HCT116 (cell line): ENCODE data around the gene AMZ2. TPM values are rescaled to one million over a fixed set of nuclear protein-coding genes. Genes with fewer than 3 reads are reported as not detected.

ENCODE experiments used
- ATAC-seq: fragments of 200-7000 bp; cut with Tn5 transposase; 2 replicates; pipeline ENCODE4 v1.9.1; 2020; ENCODE audit warnings: mild to moderate bottlenecking, moderate library complexity
- BruUV-seq: library from RNA; stranded (reverse); fragments of 400-500 nt; replicated peaks from 2 replicates; lab custom pipeline; 2021; lab: Mats Ljungman, UMichigan
- CTCF ChIA-PET: fragments of 300-600 bp; sonication (Branson Sonifier 250); formaldehyde crosslinking; loops from one replicate; lab custom pipeline; 2021; ENCODE audit warnings: antibody characterized with exemption; lab: Charles Lee
- POLR2A ChIA-PET: fragments of 300-600, 350-600 bp; sonication (Branson Sonifier 250); formaldehyde crosslinking; loops from one replicate; lab custom pipeline; 2021; ENCODE audit warnings: antibody characterized with exemption; lab: Charles Lee
- RAD21 ChIA-PET, 2 experiments: fragments of 300-600 bp; sonication (Branson Sonifier 250); formaldehyde crosslinking; loops; one replicate each; lab custom pipeline; 2023; ENCODE audit warnings: low total read pairs in 2 of 2; ENCODE audit not compliant: uncharacterized antibody in 2 of 2, unreplicated experiment in 2 of 2, low non-redundant PET in 1 of 2; lab: Charles Lee
- DNase-seq: peaks from one replicate; pipeline ENCODE4 v3.0.0-alpha.2; 2010; ENCODE audit warnings: low read depth, low spot score
- H2AFZ ChIP-seq: fragments of 200-600 bp; shearing (Covaris generic), sonication (generic); 2 replicates; pipeline ENCODE4 v1.6.1; 2017; ENCODE audit warnings: low read depth, mixed run types, mixed read lengths, antibody characterized with exemption, low read length; ENCODE audit not compliant: poor library complexity, severe bottlenecking
- H3K27ac ChIP-seq: 2 replicates; pipeline ENCODE4 v1.5.1; 2012; ENCODE audit warnings: low read depth, low read length
- H3K27me3 ChIP-seq: fragments of 200-600 bp; sonication (generic); 2 replicates; pipeline ENCODE4 v1.6.1; 2016; ENCODE audit warnings: mixed run types, low read length, mixed read lengths; ENCODE audit not compliant: insufficient read depth
- H3K36me3 ChIP-seq, 2 experiments: fragments of 200-500 bp in 1 of 2; fragments of 200-600 bp in 1 of 2; sonication (Bioruptor generic) in 1 of 2; sonication (generic) in 1 of 2; 2 replicates each; pipeline versions ENCODE4 v1.5.1 to v1.6.1; 2014 to 2016; ENCODE audit warnings: low read length in 2 of 2, inconsistent platforms in 1 of 2, mixed read lengths in 1 of 2, mixed run types in 1 of 2; ENCODE audit not compliant: insufficient read depth in 2 of 2, control insufficient read depth in 1 of 2
- H3K4me1 ChIP-seq, 2 experiments: fragments of 200-600 bp in 1 of 2; sonication (generic) in 1 of 2; 2 replicates each; pipeline versions ENCODE4 v1.5.1 to v1.6.1; 2012 to 2017; ENCODE audit warnings: low read length in 2 of 2, inconsistent platforms in 1 of 2, mild to moderate bottlenecking in 1 of 2, mixed read lengths in 1 of 2, mixed run types in 1 of 2, moderate library complexity in 1 of 2; ENCODE audit not compliant: insufficient read depth in 2 of 2, control insufficient read depth in 1 of 2
- H3K4me2 ChIP-seq: fragments of 200-600 bp; sonication (generic); 2 replicates; pipeline ENCODE4 v1.6.1; 2017; ENCODE audit warnings: mixed run types, low read length, mixed read lengths
- H3K4me3 ChIP-seq, 2 experiments: fragments of 200-600 bp in 1 of 2; sonication (generic) in 1 of 2; replicated peaks in 1 of 2; 2 replicates each; pipeline ENCODE4 v1.5.1; 2011 to 2016; ENCODE audit warnings: low read length in 2 of 2, control low read depth in 1 of 2, low read depth in 1 of 2, mild to moderate bottlenecking in 1 of 2, mixed read lengths in 1 of 2, mixed run types in 1 of 2
- H3K79me2 ChIP-seq: fragments of 200-600 bp; sonication (generic); 2 replicates; pipeline ENCODE4 v1.6.1; 2017; ENCODE audit warnings: mild to moderate bottlenecking, mixed run types, low read length, moderate library complexity, mixed read lengths; ENCODE audit not compliant: insufficient read depth
- H3K9ac ChIP-seq: fragments of 200-600 bp; sonication (generic); 2 replicates; pipeline ENCODE4 v1.6.1; 2016; ENCODE audit warnings: low read length, mixed read lengths
- H3K9me2 ChIP-seq: fragments of 200-600 bp; sonication (generic), shearing (Covaris generic); 2 replicates; pipeline ENCODE4 v1.6.1; 2017; ENCODE audit warnings: mixed run types, mild to moderate bottlenecking, moderate library complexity; ENCODE audit not compliant: insufficient read depth
- H3K9me3 ChIP-seq, 2 experiments: fragments of 200-500 bp in 1 of 2; fragments of 200-600 bp in 1 of 2; sonication (Bioruptor generic) in 1 of 2; sonication (generic) in 1 of 2; 2 replicates each; pipeline ENCODE4 v1.6.1; 2014 to 2017; ENCODE audit warnings: low read length in 2 of 2, mixed read lengths in 2 of 2, inconsistent platforms in 1 of 2, low read depth in 1 of 2, mild to moderate bottlenecking in 1 of 2, mixed run types in 1 of 2, moderate library complexity in 1 of 2; ENCODE audit not compliant: control insufficient read depth in 1 of 2, insufficient read depth in 1 of 2
- H4K20me1 ChIP-seq: fragments of 200-600 bp; sonication (generic), shearing (Covaris generic); 2 replicates; pipeline ENCODE4 v1.6.1; 2017; ENCODE audit warnings: mixed run types, mild to moderate bottlenecking, moderate library complexity; ENCODE audit not compliant: insufficient read depth
- ATF3 ChIP-seq: IDR thresholded peaks from 2 replicates; pipeline ENCODE4 v1.6.1; 2012
- CBX3 ChIP-seq: IDR thresholded peaks from 2 replicates; pipeline ENCODE4 v1.6.1; 2012; ENCODE audit warnings: low read depth
- ELF1 ChIP-seq: IDR thresholded peaks from 2 replicates; pipeline ENCODE4 v1.6.1; 2012; ENCODE audit warnings: low read depth, borderline replicate concordance
- EZH2 ChIP-seq: fragments of 200-600 bp; sonication (generic); IDR thresholded peaks from 2 replicates; pipeline ENCODE4 v1.6.1; 2017; ENCODE audit warnings: antibody characterized with exemption, mixed run types
- EZH2phosphoT487 ChIP-seq: fragments of 200-600 bp; IDR thresholded peaks from 2 replicates; pipeline ENCODE4 v1.6.1; 2018; ENCODE audit warnings: antibody characterized with exemption, borderline replicate concordance
- FOSL1 ChIP-seq: IDR thresholded peaks from 2 replicates; pipeline ENCODE4 v1.6.1; 2012; ENCODE audit warnings: low read depth
- JUND ChIP-seq: IDR thresholded peaks from 2 replicates; pipeline ENCODE4 v1.6.1; 2012
- POLR2A ChIP-seq: IDR thresholded peaks from 2 replicates; pipeline ENCODE4 v1.7.0; 2011; ENCODE audit warnings: borderline replicate concordance; ENCODE audit not compliant: insufficient read depth, insufficient read length; ENCODE audit errors: extremely low read depth
- POLR2AphosphoS5 ChIP-seq: IDR thresholded peaks from 2 replicates; pipeline ENCODE4 v1.6.1; 2011; ENCODE audit warnings: mild to moderate bottlenecking, low read depth, low read length, moderate library complexity
- RAD21 ChIP-seq: IDR thresholded peaks from 2 replicates; pipeline ENCODE4 v1.6.1; 2012; ENCODE audit warnings: low read depth, mild to moderate bottlenecking
- SIN3A ChIP-seq: IDR thresholded peaks from 2 replicates; pipeline ENCODE4 v1.6.1; 2012; ENCODE audit warnings: low read depth
- SP1 ChIP-seq: IDR thresholded peaks from 2 replicates; pipeline ENCODE4 v1.6.1; 2012; ENCODE audit warnings: low read depth
- SRF ChIP-seq: IDR thresholded peaks from 2 replicates; pipeline ENCODE4 v1.6.1; 2012; ENCODE audit warnings: low read depth
- TCF7L2 ChIP-seq: IDR thresholded peaks from 2 replicates; pipeline ENCODE4 v1.7.0; 2011; ENCODE audit warnings: borderline replicate concordance, inconsistent platforms; ENCODE audit not compliant: insufficient read depth, insufficient read length; ENCODE audit errors: extremely low read depth
- YY1 ChIP-seq: IDR thresholded peaks from 2 replicates; pipeline ENCODE4 v1.6.1; 2011; ENCODE audit warnings: low read length, low read depth, moderate library complexity, mild to moderate bottlenecking; ENCODE audit not compliant: insufficient replicate concordance; ENCODE audit errors: extremely low read depth
- ZBTB33 ChIP-seq: IDR thresholded peaks from 2 replicates; pipeline ENCODE4 v1.6.1; 2011; ENCODE audit warnings: mild to moderate bottlenecking, low read length, moderate library complexity; ENCODE audit not compliant: insufficient replicate concordance; ENCODE audit errors: extremely low read depth
- intact Hi-C: fragments of 100-400 bp; cut with micrococcal nuclease; formaldehyde crosslinking; loops from 2 replicates; pipeline ENCODE4 v1.10.0; 2022
- total RNA-seq: library from RNA; stranded (reverse); gene quantifications from one replicate; pipeline ENCODE4 v1.2.1, GENCODE V29; 2021; ENCODE audit not compliant: unreplicated experiment
- TF ChIP-seq, protein P1 (sequence below), 3 experiments: fragments of 200-600 bp in 1 of 3; sonication (generic) in 1 of 3; IDR thresholded peaks in 2 of 3; conservative IDR thresholded peaks in 1 of 3; 2 replicates each; pipeline ENCODE4 v1.5.1; 2012 to 2017; ENCODE audit warnings: low read depth in 2 of 3, low read length in 2 of 3, antibody characterized with exemption in 1 of 3, borderline replicate concordance in 1 of 3, control low read depth in 1 of 3, mild to moderate bottlenecking in 1 of 3, mixed read lengths in 1 of 3, mixed run types in 1 of 3, moderate library complexity in 1 of 3; ENCODE audit not compliant: insufficient read depth in 1 of 3
- TF ChIP-seq, protein P2 (sequence below): IDR thresholded peaks from 2 replicates; pipeline ENCODE4 v1.6.1; 2012; ENCODE audit warnings: low read depth

AMZ2 gene
- total RNA-seq, 1 experiment from 2014 or later, result 131 TPM

DNA sequence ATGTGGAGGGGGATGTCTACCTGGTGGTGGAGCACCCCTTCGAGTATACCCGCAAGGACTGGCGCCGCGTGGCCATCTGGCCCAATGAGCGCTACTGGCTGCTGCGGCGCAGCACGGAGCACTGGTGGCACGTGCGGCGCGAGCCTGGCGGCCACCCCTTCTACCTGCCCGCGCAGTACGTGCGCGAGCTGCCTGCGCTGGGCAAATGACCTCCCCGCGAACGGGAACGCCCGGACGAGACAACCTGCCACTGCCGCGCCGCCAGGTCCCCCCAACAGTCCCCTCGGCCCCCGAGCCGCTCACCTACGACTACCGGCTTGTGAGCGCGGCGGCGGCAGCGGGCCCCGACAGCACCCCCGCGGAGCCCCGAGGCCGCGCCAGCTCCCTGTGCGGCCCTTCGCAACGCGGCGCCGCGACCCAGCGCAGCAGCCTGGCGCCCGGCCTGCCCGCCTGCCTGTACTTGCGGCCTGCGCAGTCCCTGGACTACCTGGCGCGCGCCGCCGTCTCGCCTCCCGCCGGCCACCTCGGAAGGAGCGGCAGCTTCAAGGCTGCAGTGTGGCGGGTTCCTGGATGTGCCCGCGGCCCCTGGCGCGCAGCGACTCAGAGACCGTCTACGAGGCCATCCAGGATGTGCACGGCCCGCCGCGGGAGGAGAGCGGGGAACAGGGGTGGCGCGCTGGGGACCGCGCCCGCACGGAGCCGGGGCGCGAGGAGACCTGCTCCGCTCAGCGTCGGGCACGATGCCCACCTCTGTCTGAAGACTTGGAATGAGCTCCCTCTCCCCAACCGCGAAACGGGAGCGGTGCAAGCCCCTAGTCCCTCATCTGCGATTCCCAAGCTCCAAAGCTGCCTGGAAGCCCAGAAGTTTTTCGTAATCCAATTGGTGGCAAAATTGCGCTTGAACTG is 48.7 kb upstream of the AMZ2 start:
- Histone ChIP-seq H2AFZ (no peak overlapping the region), H4K20me1 (no peaks in the 10 kb centered on the region), H3K4me2 (no peak overlapping the region), H3K27ac (no peak overlapping the region), H3K9me2 (no peaks in the 10 kb centered on the region), H3K27me3 (no peaks in the 10 kb centered on the region), H3K9me3 (no peaks in the 10 kb centered on the region), H3K4me3 (no peak overlapping the region), H3K36me3 (no peaks in the 10 kb centered on the region), H3K9ac (no peak overlapping the region), H3K79me2 (no peaks in the 10 kb centered on the region), H3K4me1 (peaks cover under 1 to 16% of the 10 kb centered on the region in 2 experiments; a peak in 3 of 4 replicates)
- RAD21 ChIA-PET, result interaction anchor here in 1 of 2 experiments (2.0 kb wide), 1 partner anchor 26 kb away, joined by 6 read pairs; no protein-coding TSS in a partner anchor
- ATAC-seq (no peak), DNase-seq (no peak)
- intact Hi-C loops, result no loop called here
- CTCF ChIA-PET, result interaction anchor here (0.6 to 2.6 kb wide), 6 partner anchors 19 to 419 kb away, joined by 3 to 21 read pairs (median 5); no protein-coding TSS in a partner anchor
- POLR2A ChIA-PET, result interaction anchor here (1.1 to 1.8 kb wide), 2 partner anchors 16 to 22 kb away, joined by 3 to 7 read pairs; no protein-coding TSS in a partner anchor
- no TSS peak for BruUV-seq
- TF ChIP-seq YY1 (no peak), SIN3A (no peak), ELF1 (no peak), EZH2phosphoT487 (no peak), POLR2A (no peak), JUND (no peak), POLR2AphosphoS5 (no peak), RAD21 (no peak), SP1 (no peak), ZBTB33 (no peak), TCF7L2 (no peak), FOSL1 (no peak), ATF3 (no peak), EZH2 (no peak), CBX3 (no peak), SRF (no peak)
- TF ChIP-seq, protein P1, sequence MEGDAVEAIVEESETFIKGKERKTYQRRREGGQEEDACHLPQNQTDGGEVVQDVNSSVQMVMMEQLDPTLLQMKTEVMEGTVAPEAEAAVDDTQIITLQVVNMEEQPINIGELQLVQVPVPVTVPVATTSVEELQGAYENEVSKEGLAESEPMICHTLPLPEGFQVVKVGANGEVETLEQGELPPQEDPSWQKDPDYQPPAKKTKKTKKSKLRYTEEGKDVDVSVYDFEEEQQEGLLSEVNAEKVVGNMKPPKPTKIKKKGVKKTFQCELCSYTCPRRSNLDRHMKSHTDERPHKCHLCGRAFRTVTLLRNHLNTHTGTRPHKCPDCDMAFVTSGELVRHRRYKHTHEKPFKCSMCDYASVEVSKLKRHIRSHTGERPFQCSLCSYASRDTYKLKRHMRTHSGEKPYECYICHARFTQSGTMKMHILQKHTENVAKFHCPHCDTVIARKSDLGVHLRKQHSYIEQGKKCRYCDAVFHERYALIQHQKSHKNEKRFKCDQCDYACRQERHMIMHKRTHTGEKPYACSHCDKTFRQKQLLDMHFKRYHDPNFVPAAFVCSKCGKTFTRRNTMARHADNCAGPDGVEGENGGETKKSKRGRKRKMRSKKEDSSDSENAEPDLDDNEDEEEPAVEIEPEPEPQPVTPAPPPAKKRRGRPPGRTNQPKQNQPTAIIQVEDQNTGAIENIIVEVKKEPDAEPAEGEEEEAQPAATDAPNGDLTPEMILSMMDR (IDR thresholded peaks at IDR 0.05 in 2 of 3, conservative IDR thresholded peaks at IDR 0.05 in 1 of 3; ENCODE audit: borderline replicate concordance in 1 of 3, insufficient read depth in 1 of 3, low read depth in 2 of 3, low read length in 2 of 3), result no peak
- TF ChIP-seq, protein P2, sequence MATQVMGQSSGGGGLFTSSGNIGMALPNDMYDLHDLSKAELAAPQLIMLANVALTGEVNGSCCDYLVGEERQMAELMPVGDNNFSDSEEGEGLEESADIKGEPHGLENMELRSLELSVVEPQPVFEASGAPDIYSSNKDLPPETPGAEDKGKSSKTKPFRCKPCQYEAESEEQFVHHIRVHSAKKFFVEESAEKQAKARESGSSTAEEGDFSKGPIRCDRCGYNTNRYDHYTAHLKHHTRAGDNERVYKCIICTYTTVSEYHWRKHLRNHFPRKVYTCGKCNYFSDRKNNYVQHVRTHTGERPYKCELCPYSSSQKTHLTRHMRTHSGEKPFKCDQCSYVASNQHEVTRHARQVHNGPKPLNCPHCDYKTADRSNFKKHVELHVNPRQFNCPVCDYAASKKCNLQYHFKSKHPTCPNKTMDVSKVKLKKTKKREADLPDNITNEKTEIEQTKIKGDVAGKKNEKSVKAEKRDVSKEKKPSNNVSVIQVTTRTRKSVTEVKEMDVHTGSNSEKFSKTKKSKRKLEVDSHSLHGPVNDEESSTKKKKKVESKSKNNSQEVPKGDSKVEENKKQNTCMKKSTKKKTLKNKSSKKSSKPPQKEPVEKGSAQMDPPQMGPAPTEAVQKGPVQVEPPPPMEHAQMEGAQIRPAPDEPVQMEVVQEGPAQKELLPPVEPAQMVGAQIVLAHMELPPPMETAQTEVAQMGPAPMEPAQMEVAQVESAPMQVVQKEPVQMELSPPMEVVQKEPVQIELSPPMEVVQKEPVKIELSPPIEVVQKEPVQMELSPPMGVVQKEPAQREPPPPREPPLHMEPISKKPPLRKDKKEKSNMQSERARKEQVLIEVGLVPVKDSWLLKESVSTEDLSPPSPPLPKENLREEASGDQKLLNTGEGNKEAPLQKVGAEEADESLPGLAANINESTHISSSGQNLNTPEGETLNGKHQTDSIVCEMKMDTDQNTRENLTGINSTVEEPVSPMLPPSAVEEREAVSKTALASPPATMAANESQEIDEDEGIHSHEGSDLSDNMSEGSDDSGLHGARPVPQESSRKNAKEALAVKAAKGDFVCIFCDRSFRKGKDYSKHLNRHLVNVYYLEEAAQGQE, result no peak
